ENCODE results near the gene MZT1.

Gene MZT1

GRCh38 chr13:72694314-72694713 is 33.1 kb downstream of the MZT1 start:
- peaks cover 8 to 18% (median 12%) of the 10 kb centered on the region in 11 experiments for H3K9me3 ChIP-seq (replicated peaks in 1 of 11)
- no peak overlapping the region for H3K4me3 ChIP-seq
- no peaks in the 10 kb centered on the region for H4K20me1 ChIP-seq
- no peaks in the 10 kb centered on the region for H3K36me3 ChIP-seq
- H3K4me2 ChIP-seq = no peak overlapping the region
- TF ChIP-seq Cebpa-rat (IDR thresholded peaks at IDR 0.05) = no peak
- no peaks in the 10 kb centered on the region for H3K27me3 ChIP-seq
- H3K4me1 ChIP-seq = peaks cover 0 to 5% (median 0%) of the 10 kb centered on the region in 10 experiments; a peak in 1 of 20 replicates
- no peak overlapping the region for H3K27ac ChIP-seq
- no peak overlapping the region for H3K9ac ChIP-seq

- Histone ChIP-seq H3K27ac (no peak overlapping the region), H3K27me3 (no peaks in the 10 kb centered on the region), H3K9ac (no peak overlapping the region), H3K4me2 (no peak overlapping the region), H4K20me1 (no peaks in the 10 kb centered on the region), H3K4me1 (peaks cover 0 to 5% (median 0%) of the 10 kb centered on the region in 10 experiments; a peak in 1 of 20 replicates), H3K9me3 (replicated peaks in 1 of 11) (peaks cover 8 to 18% (median 12%) of the 10 kb centered on the region in 11 experiments), H3K36me3 (no peaks in the 10 kb centered on the region), H3K4me3 (no peak overlapping the region)
- TF ChIP-seq Cebpa-rat (IDR thresholded peaks at IDR 0.05) = no peak
Measured at GRCh38 chr13:72693832-72694231, 33.6 kb downstream of the MZT1 start.

- H4K20me1 ChIP-seq = no peaks in the 10 kb centered on the region
- no peak overlapping the region for H3K27ac ChIP-seq
- H3K4me1 ChIP-seq = peaks cover 0 to 5% (median 0%) of the 10 kb centered on the region in 10 experiments; a peak in 1 of 20 replicates
Measured at GRCh38 chr13:72692884-72693514, 34.4 kb downstream of the MZT1 start.

GRCh38 chr13:72689181-72689696 is 38.2 kb downstream of the MZT1 start:
- Histone ChIP-seq H3K27me3 (no peaks in the 10 kb centered on the region), H3K36me3 (no peaks in the 10 kb centered on the region), H4K20me1 (no peaks in the 10 kb centered on the region), H3K4me3 (no peak overlapping the region), H3K4me2 (no peak overlapping the region), H3K27ac (no peak overlapping the region), H3K9me3 (replicated peaks in 1 of 11) (peaks cover 8 to 18% (median 12%) of the 10 kb centered on the region in 11 experiments), H3K4me1 (no peaks in the 10 kb centered on the region), H3K9ac (no peak overlapping the region)
- TF ChIP-seq Cebpa-rat (IDR thresholded peaks at IDR 0.05) = no peak

More at GRCh38 chr13:72692884-72693514, 34.4 kb downstream of the MZT1 start:
- no peak overlapping the region for H3K4me3 ChIP-seq
- H3K9ac ChIP-seq = no peak overlapping the region
- no peaks in the 10 kb centered on the region for H3K27me3 ChIP-seq
- no peaks in the 10 kb centered on the region for H3K36me3 ChIP-seq
- no peak for TF ChIP-seq Cebpa-rat (IDR thresholded peaks at IDR 0.05)
- H3K9me3 ChIP-seq (replicated peaks in 1 of 11) = peaks cover 8 to 18% (median 12%) of the 10 kb centered on the region in 11 experiments
- no peak overlapping the region for H3K4me2 ChIP-seq

- H3K4me3 ChIP-seq = no peak overlapping the region
- no peaks in the 10 kb centered on the region for H3K36me3 ChIP-seq
- H3K27ac ChIP-seq = no peak overlapping the region
- no peak overlapping the region for H3K9ac ChIP-seq
- TF ChIP-seq Cebpa-rat (IDR thresholded peaks at IDR 0.05) = no peak
- H4K20me1 ChIP-seq = no peaks in the 10 kb centered on the region
- H3K9me3 ChIP-seq (replicated peaks in 1 of 11) = 0 out of 22 replicates have a peak, but pooled peaks cover 0 to under 1% (median 0%) of the 10 kb centered on the region in 11 experiments
- no peak overlapping the region for H3K4me2 ChIP-seq
- H3K27me3 ChIP-seq = no peaks in the 10 kb centered on the region
- no peaks in the 10 kb centered on the region for H3K4me1 ChIP-seq
Measured at GRCh38 chr13:72686766-72687165, 40.7 kb downstream of the MZT1 start.

- H3K4me1 ChIP-seq = peaks cover 0 to 4% (median 0%) of the 10 kb centered on the region in 10 experiments; a peak in 1 of 20 replicates
- H3K4me2 ChIP-seq = no peak overlapping the region
- H3K36me3 ChIP-seq = no peaks in the 10 kb centered on the region
- H3K9me3 ChIP-seq (replicated peaks in 1 of 11) = no peaks in the 10 kb centered on the region
- no peak overlapping the region for H3K4me3 ChIP-seq
- H4K20me1 ChIP-seq = no peaks in the 10 kb centered on the region
- no peak overlapping the region for H3K27ac ChIP-seq
- no peak for TF ChIP-seq Cebpa-rat (IDR thresholded peaks at IDR 0.05)
- H3K9ac ChIP-seq = no peak overlapping the region
- H3K27me3 ChIP-seq = no peaks in the 10 kb centered on the region
Measured at GRCh38 chr13:72680353-72680752, 47.1 kb downstream of the MZT1 start.

GRCh38 chr13:72678312-72678711 is 49.1 kb downstream of the MZT1 start:
- H3K27ac ChIP-seq = no peak overlapping the region
- no peak overlapping the region for H3K9ac ChIP-seq
- no peaks in the 10 kb centered on the region for H4K20me1 ChIP-seq
- no peak for TF ChIP-seq Cebpa-rat (IDR thresholded peaks at IDR 0.05)
- no peaks in the 10 kb centered on the region for H3K9me3 ChIP-seq (replicated peaks in 1 of 11)
- peaks cover 0 to 4% (median 0%) of the 10 kb centered on the region in 10 experiments; a peak in 1 of 20 replicates for H3K4me1 ChIP-seq
- no peak overlapping the region for H3K4me3 ChIP-seq
- H3K4me2 ChIP-seq = no peak overlapping the region
- H3K36me3 ChIP-seq = no peaks in the 10 kb centered on the region
- H3K27me3 ChIP-seq = no peaks in the 10 kb centered on the region

GRCh38 chr13:72677431-72677830 is 50.0 kb downstream of the MZT1 start:
- no peaks in the 10 kb centered on the region for H3K27me3 ChIP-seq
- no peaks in the 10 kb centered on the region for H3K9me3 ChIP-seq (replicated peaks in 1 of 11)
- no peak overlapping the region for H3K4me3 ChIP-seq
- no peak overlapping the region for H3K4me2 ChIP-seq
- no peak overlapping the region for H3K27ac ChIP-seq
- no peaks in the 10 kb centered on the region for H4K20me1 ChIP-seq
- TF ChIP-seq Cebpa-rat (IDR thresholded peaks at IDR 0.05) = no peak
- H3K36me3 ChIP-seq = no peaks in the 10 kb centered on the region
- H3K4me1 ChIP-seq = peaks cover 0 to 4% (median 0%) of the 10 kb centered on the region in 10 experiments; a peak in 1 of 20 replicates
- no peak overlapping the region for H3K9ac ChIP-seq

GRCh38 chr13:72666391-72666790 is 61.0 kb downstream of the MZT1 start:
- Histone ChIP-seq H3K9ac (no peak overlapping the region), H3K4me2 (no peak overlapping the region), H3K36me3 (no peaks in the 10 kb centered on the region), H4K20me1 (no peaks in the 10 kb centered on the region), H3K4me1 (no peaks in the 10 kb centered on the region), H3K27ac (no peak overlapping the region), H3K4me3 (no peak overlapping the region), H3K9me3 (replicated peaks in 1 of 11) (no peaks in the 10 kb centered on the region), H3K27me3 (no peaks in the 10 kb centered on the region)
- TF ChIP-seq Cebpa-rat (IDR thresholded peaks at IDR 0.05) = no peak

- Histone ChIP-seq H3K4me3 (no peak overlapping the region), H3K4me1 (no peaks in the 10 kb centered on the region), H3K9ac (no peak overlapping the region), H3K27me3 (no peaks in the 10 kb centered on the region), H3K27ac (no peak overlapping the region), H3K9me3 (replicated peaks in 1 of 11) (no peaks in the 10 kb centered on the region), H4K20me1 (no peaks in the 10 kb centered on the region), H3K4me2 (no peak overlapping the region), H3K36me3 (no peaks in the 10 kb centered on the region)
- TF ChIP-seq Cebpa-rat (IDR thresholded peaks at IDR 0.05) = no peak
Measured at GRCh38 chr13:72662548-72662947, 64.9 kb downstream of the MZT1 start.
